Activated naive CD8-positive, alpha-beta T cell treated with anti-CD3 and anti-CD28 coated beads, Interleukin-2, amount 10 ng/mL, durations not matched to agents 7 days and 5 days (primary cell): ENCODE data around the gene HELQ. TPM values are rescaled to one million over a fixed set of nuclear protein-coding genes. Genes with fewer than 3 reads are reported as not detected.
"Not testable (repeated sequence)": the region's sequence is repeated elsewhere in the genome, so short reads cannot be mapped to it uniquely, and the experiment has no call there.

Experiments used
- ATAC-seq: fragments of 150-1000 bp; cut with Tn5 transposase; one replicate; pipeline ENCODE4 v1.10.0; 2021; ENCODE audit warnings: low read depth, moderate library complexity
- POLR2A ChIA-PET: fragments of 350-600 bp; sonication (Branson Sonifier 250); formaldehyde crosslinking; loops from one replicate; lab custom pipeline; 2021; ENCODE audit warnings: antibody characterized with exemption; lab: Charles Lee
- DNase-seq: peaks from one replicate; pipeline ENCODE4 v3.0.0; 2021
- H3K27ac Mint-ChIP-seq: one replicate; pipeline ENCODE4 v1.8.0; 2022; ENCODE audit warnings: mild to moderate bottlenecking, mixed read lengths
- H3K27me3 Mint-ChIP-seq: one replicate; pipeline ENCODE4 v1.8.0; 2022; ENCODE audit warnings: mild to moderate bottlenecking, moderate library complexity, mixed read lengths
- H3K36me3 Mint-ChIP-seq: one replicate; pipeline ENCODE4 v1.8.0; 2021; ENCODE audit warnings: mild to moderate bottlenecking, mixed read lengths
- H3K4me1 Mint-ChIP-seq: one replicate; pipeline ENCODE4 v1.8.0; 2021; ENCODE audit warnings: mixed read lengths
- H3K4me3 Mint-ChIP-seq: one replicate; pipeline ENCODE4 v1.8.0; 2022; ENCODE audit warnings: mild to moderate bottlenecking, moderate library complexity, mixed read lengths
- H3K9me3 Mint-ChIP-seq: one replicate; pipeline ENCODE4 v1.8.0; 2021; ENCODE audit warnings: mixed read lengths
- total RNA-seq, 2 experiments: library from RNA; stranded (reverse); gene quantifications; one replicate each; pipeline ENCODE4 v1.2.3, GENCODE V29; 2021

The HELQ gene, protein sequence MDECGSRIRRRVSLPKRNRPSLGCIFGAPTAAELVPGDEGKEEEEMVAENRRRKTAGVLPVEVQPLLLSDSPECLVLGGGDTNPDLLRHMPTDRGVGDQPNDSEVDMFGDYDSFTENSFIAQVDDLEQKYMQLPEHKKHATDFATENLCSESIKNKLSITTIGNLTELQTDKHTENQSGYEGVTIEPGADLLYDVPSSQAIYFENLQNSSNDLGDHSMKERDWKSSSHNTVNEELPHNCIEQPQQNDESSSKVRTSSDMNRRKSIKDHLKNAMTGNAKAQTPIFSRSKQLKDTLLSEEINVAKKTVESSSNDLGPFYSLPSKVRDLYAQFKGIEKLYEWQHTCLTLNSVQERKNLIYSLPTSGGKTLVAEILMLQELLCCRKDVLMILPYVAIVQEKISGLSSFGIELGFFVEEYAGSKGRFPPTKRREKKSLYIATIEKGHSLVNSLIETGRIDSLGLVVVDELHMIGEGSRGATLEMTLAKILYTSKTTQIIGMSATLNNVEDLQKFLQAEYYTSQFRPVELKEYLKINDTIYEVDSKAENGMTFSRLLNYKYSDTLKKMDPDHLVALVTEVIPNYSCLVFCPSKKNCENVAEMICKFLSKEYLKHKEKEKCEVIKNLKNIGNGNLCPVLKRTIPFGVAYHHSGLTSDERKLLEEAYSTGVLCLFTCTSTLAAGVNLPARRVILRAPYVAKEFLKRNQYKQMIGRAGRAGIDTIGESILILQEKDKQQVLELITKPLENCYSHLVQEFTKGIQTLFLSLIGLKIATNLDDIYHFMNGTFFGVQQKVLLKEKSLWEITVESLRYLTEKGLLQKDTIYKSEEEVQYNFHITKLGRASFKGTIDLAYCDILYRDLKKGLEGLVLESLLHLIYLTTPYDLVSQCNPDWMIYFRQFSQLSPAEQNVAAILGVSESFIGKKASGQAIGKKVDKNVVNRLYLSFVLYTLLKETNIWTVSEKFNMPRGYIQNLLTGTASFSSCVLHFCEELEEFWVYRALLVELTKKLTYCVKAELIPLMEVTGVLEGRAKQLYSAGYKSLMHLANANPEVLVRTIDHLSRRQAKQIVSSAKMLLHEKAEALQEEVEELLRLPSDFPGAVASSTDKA
- total RNA-seq: 10 to 100 TPM; 27.4 to 28.7 TPM

DNA sequence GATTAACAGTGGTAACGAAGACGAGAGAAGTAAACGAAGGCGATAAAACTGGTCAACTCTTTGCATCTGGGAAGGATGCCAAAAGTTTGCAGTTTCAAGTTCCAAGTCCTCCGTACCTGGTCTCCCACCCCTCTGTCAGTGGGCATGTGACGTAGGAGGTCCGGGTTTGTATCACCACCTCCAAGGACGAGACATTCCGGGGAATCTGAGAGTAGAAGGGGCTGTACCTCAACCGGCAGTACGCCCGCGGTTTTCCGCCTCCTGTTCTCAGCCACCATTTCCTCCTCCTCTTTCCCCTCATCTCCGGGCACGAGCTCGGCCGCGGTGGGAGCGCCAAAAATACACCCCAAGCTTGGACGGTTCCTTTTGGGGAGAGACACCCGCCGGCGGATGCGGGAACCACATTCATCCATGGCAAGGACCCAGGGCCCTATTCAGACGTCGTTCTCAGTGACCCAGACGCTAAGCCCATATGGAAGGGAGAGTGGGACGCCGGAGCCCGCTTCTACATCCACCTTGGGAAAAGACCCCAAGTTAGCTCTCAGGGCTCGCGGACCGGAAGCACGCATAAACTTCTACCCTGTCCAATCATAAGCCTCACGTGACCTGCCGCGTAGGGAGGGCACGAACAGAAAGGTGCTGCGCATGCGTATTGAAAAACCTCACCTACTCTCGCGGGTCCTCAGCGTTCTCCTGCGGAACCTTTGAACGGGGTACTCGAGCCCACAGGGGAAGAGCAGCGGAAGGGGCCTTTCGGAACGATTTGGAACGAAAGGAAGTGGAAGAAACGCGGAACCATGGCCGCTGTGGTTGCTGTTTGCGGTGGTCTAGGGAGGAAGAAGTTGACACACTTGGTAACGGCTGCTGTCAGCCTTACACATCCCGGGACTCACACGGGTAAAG, at the start of gene HELQ, which contains the start of gene MRPS18C:
TSS of gene HELQ (minus strand) at position 543 of the 903 bp plus-strand sequence. CDS start at position 413, 130 bp downstream.
TSS of gene MRPS18C (plus strand) at position 778 of the 903 bp plus-strand sequence. CDS start at position 798, 20 bp downstream.
- Mint-ChIP-seq H3K4me1 (peaks cover 37% of the 10 kb centered on the region), H3K27me3 (no peaks in the 10 kb centered on the region), H3K9me3 (no peaks in the 10 kb centered on the region), H3K4me3 (peak within 1 kb of the TSS; percentile 100), H3K36me3 (peaks cover 42% of the 10 kb centered on the region), H3K27ac (peak within 1 kb of the TSS; percentile 100)
- POLR2A ChIA-PET: interaction anchor here (0.6 to 2.1 kb wide), 9 partner anchors 11 to 1026 kb away, joined by 3 to 14 read pairs (median 3); partner anchors contain the start of genes ABRAXAS1, COPS4 and COQ2
- peak; percentile 92 for ATAC-seq
- DNase-seq: peak; percentile 89

DNA sequence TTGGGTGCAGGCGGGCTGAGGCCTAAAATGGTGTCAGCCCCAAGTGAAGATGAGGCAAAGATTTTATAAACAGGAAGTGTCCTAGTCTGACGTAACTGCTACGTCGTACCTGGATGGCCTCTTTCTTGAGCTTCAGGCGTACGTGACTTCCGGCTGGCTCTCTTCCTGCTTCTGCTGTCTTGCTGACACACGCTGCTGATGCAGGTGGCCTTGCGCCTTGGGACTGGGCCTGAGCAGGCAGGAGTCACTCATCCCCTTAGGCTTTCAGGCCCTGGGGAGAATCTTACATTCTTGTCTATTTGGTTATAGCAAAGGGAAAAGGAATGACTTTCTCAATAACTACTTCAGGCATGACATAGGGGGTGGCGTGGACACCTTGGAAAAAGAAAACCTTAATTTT, 49.4 kb upstream of the HELQ start:
- POLR2A ChIA-PET: no interaction called here
- DNase-seq (no peak), ATAC-seq (no peak)
- H3K4me1 Mint-ChIP-seq: peaks cover 10% of the 10 kb centered on the region
- H3K27me3 Mint-ChIP-seq: peaks cover 2% of the 10 kb centered on the region
- no peaks in the 10 kb centered on the region for H3K9me3 Mint-ChIP-seq
- H3K27ac Mint-ChIP-seq: peak overlapping the region; percentile 60
- no peaks in the 10 kb centered on the region for H3K36me3 Mint-ChIP-seq
- H3K4me3 Mint-ChIP-seq: no peak overlapping the region

DNA sequence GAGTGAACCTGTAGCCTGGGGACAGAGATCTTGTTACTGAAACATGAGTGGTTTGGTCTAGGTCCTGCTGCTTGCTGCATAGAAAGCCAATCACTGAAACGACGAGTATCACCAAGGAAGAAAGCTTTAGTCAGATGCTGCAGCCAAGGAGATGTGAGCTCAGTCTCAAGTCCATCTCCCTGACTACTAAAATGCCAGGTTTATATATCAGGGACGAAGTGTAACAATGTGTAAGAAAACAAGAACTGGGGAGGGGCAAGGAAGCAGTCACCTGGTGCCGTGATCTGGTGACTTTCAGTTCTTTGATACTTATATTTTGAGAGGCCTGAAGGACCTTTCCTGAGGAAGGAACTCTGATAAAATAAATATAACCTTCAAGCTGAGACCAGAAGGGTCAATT, 48.9 kb upstream of the HELQ start:
- Mint-ChIP-seq H3K27ac (peak overlapping the region; percentile 60), H3K27me3 (peaks cover 2% of the 10 kb centered on the region), H3K9me3 (no peaks in the 10 kb centered on the region), H3K4me1 (peaks cover 10% of the 10 kb centered on the region), H3K36me3 (no peaks in the 10 kb centered on the region), H3K4me3 (no peak overlapping the region)
- ATAC-seq (peak; percentile 10), DNase-seq (no peak)
- POLR2A ChIA-PET: no interaction called here

DNA sequence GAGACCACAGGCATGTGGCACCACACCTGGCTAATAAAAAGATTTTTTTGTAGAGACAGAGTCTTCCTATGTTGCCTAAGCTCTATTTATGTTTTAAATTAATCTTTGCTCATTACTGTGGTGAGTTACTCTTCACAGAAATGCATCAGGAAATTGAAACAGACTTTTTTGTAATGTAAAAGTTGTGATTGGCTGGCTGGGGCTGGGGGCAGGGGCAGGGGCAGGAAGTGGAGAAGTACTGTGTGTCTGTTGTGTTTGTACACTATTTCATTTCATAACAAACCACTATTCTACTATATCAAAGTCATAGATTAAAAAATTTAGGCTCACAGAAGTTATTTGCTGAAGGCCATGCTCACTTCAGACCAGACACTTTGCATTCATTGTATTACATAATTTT, 48.4 kb upstream of the HELQ start:
- Mint-ChIP-seq H3K9me3 (no peaks in the 10 kb centered on the region), H3K4me1 (peaks cover 8% of the 10 kb centered on the region), H3K36me3 (no peaks in the 10 kb centered on the region), H3K4me3 (no peak overlapping the region), H3K27ac (peak overlapping the region; percentile 60), H3K27me3 (peaks cover 2% of the 10 kb centered on the region)
- POLR2A ChIA-PET: no interaction called here
- peak; percentile 81 for ATAC-seq
- DNase-seq: no peak

DNA sequence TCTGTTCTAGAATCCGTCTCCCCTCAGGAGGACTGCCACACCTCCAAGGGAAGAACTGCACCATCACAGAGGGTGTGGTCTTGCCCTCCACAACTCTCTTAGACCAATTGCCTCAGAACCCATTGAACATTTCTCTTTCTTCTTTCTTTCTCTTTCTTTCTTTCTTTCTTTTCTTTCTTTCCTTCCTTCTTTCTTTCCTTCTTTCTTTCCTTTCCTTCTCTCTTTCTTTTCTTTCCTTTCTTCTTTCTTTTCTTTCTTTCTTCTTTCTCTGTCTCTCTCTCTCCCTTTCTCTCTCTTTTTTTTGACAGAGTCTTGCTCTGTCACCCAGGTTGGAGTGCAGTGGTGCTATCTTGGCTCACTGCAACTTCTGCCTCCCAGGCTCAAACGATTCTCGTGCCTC, 46.0 kb upstream of the HELQ start:
- peaks cover 10% of the 10 kb centered on the region for H3K4me1 Mint-ChIP-seq
- DNase-seq, H3K27me3 Mint-ChIP-seq, H3K4me3 Mint-ChIP-seq, H3K9me3 Mint-ChIP-seq, H3K27ac Mint-ChIP-seq, ATAC-seq, POLR2A ChIA-PET, H3K36me3 Mint-ChIP-seq: not testable (repeated sequence)

DNA sequence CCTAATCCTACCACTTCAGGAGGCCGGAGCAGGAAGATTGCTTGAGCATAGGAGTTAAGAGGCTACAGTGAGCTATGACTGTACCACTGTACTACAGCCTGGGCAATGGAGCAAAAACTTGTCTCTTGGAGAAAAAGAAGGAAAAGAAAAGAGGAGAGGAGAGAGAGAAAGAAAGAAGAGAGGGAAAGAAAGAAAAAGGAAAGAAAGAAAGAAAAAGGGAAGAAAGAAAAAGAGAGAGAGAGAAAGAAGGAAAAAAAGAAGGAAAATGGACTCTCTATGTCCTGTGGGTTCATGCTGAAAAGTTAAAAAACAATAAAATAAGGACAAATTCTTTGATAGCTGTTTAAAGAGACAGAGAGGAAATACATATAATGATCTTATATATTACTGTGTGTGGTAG, 42.6 kb upstream of the HELQ start:
- Mint-ChIP-seq H3K4me1 (peaks cover 3% of the 10 kb centered on the region), H3K4me3 (no peak overlapping the region), H3K36me3 (no peaks in the 10 kb centered on the region), H3K9me3 (no peaks in the 10 kb centered on the region), H3K27ac (no peak overlapping the region), H3K27me3 (peaks cover 8% of the 10 kb centered on the region)
- ATAC-seq (no peak), DNase-seq (no peak)
- POLR2A ChIA-PET: no interaction called here

DNA sequence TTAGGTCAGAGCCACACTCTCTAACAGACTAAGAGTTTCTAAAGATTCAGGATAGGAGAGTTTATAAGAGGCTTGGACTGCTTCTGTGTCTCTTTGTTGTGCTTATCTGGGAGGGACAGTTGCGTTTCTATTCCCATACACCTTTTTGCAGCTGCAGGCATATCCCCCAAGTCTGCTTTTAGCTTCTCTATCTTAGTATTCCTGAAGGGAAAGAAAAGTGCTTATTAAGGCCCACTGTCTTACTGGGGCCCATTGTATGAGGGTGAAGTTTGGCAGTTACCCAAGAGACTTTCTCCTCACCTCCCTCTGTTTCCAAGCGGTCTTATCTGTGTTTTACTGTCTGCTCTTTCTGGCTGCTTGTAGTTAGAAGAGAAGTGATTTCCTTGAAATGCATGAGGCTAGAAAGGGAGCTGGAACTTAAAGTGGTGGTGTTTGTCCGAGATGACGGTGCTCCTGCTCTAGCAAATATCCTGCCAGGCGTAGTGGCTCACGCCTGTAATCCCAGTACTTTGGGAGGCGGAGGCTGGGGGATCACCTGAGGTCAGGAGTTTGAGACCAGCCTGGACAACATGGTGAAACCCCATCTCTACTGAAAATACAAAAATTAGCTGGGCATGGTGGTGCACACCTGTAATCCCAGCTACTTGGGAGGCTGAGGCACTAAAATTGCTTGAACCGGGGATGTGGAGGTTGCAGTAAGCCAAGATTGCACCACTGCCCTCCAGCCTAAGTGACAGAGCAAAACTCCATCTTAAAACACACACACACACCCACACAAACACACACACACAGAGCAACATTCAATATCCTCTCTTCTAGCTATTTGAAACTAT, 40.7 kb upstream of the HELQ start:
- H3K36me3 Mint-ChIP-seq, H3K27me3 Mint-ChIP-seq, ATAC-seq, H3K4me3 Mint-ChIP-seq, H3K9me3 Mint-ChIP-seq, H3K4me1 Mint-ChIP-seq, DNase-seq, H3K27ac Mint-ChIP-seq: not testable (repeated sequence)
- POLR2A ChIA-PET: interaction anchor here (0.6 kb wide), 1 partner anchor 176 kb away, joined by 3 read pairs; no protein-coding TSS in a partner anchor

DNA sequence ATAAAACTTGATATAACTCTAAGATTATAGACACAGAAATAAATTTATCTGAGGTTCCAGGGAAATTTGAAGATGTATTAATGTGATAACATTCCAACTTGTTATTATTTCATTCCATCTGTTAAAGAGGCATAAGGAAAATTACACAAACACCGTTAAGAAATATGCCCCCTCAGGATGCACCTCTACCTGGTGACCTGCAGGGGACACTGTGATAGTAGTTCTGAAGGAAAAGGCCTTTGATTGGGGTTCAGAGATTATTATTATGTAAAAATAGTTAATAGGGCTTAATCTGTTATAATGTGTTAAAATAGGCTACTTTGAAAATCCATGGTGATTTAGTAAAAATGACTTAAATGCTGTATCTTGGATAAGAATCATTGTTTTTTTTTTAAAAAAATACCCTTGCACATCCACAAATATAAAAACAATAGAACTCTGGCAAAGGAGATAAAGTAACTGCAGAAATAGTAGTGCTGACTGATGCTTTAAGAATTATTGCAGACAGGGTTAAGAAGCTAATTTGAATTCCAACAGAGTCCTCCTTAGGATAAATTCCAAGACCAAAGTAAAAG, 35.3 kb upstream of the HELQ start:
- H3K4me1 Mint-ChIP-seq: peaks cover 4% of the 10 kb centered on the region
- no peaks in the 10 kb centered on the region for H3K9me3 Mint-ChIP-seq
- H3K27ac Mint-ChIP-seq: no peak overlapping the region
- H3K4me3 Mint-ChIP-seq: no peak overlapping the region
- POLR2A ChIA-PET: no interaction called here
- DNase-seq: no peak
- no peaks in the 10 kb centered on the region for H3K36me3 Mint-ChIP-seq
- peaks cover 2% of the 10 kb centered on the region for H3K27me3 Mint-ChIP-seq
- ATAC-seq: no peak

DNA sequence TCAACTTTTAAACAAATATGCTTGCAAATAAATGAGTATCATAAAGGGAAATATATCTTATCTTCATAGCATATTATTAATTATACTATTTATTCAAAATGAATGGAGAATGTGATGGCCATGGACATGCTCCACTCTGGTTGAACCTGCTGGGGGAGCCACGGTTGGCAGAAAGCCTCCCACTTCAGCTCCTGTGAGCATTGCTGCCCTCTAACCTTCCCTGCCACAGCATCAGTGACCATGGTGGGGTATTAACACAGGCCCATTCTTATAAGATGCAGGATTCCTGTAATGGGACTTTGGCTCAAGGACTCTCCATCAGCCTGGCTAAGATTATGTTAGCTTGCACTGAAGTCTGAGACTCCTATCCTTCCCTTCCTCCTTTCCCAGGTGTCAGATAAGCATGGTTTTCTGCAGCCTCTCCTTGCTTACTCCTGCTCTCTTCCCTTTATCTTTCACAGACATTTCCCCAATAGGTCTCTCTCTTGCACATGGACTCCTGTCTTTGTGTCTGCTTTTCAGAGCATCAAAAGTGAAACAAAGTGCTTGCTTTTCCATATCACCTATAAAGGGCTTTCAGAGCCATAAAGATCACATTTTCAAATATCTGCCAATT, 34.2 kb upstream of the HELQ start:
- POLR2A ChIA-PET: interaction anchor here (0.6 kb wide), 1 partner anchor 64 kb away, joined by 3 read pairs; no protein-coding TSS in a partner anchor
- H3K36me3 Mint-ChIP-seq: no peaks in the 10 kb centered on the region
- DNase-seq (no peak), ATAC-seq (no peak)
- H3K4me3 Mint-ChIP-seq: no peak overlapping the region
- H3K9me3 Mint-ChIP-seq: no peaks in the 10 kb centered on the region
- H3K27ac Mint-ChIP-seq: no peak overlapping the region
- peaks cover 6% of the 10 kb centered on the region for H3K4me1 Mint-ChIP-seq
- peaks cover 2% of the 10 kb centered on the region for H3K27me3 Mint-ChIP-seq

DNA sequence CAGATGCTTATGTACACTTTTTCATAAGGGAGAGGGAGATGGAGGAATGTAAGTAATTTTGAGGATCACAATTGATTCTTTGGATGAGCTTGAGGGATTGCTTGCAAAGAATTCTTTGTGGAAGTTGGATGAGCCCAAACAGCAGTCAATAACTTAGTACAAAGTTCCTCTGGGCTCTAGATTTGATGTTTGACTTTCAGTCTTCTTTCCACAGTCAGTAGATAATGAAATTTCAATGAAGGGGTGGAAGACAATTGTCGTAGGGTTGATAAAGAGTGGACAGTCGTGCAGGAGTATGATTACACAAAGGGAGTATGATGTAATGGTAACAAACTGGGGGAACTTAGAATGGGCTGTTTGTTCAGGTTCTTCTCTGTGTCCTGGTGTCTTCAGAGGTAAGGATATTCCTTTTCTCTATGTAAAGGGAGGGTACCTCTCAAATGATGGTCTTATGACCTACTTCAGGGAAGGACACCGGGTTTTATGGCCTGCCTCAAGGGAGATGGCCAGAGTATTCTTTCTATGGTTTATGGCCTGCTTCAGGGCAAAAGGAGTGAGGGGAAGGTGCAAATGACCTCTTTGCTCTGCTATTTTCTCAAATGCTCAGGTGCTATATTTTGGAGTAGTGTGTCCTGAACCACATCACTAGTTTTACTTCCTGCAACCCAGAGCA, 31.0 kb upstream of the HELQ start:
- Mint-ChIP-seq H3K27me3 (peaks cover 2% of the 10 kb centered on the region), H3K9me3 (no peaks in the 10 kb centered on the region), H3K4me1 (peaks cover 15% of the 10 kb centered on the region), H3K27ac (peak overlapping the region; percentile 24), H3K4me3 (no peak overlapping the region), H3K36me3 (no peaks in the 10 kb centered on the region)
- DNase-seq (no peak), ATAC-seq (no peak)
- POLR2A ChIA-PET: interaction anchor here (1.6 kb wide), 1 partner anchor 32 kb away, joined by 14 read pairs; the partner anchor contains the start of genes HELQ and MRPS18C
